Endothelial cell of umbilical vein (primary cell): ENCODE measurements around the gene COL18A1. TPM values are rescaled to one million over a fixed set of nuclear protein-coding genes. Genes with fewer than 3 reads are reported as not detected.
A peak's percentile ranks its signal among the peaks of the same experiment; 100 is the strongest.

ENCODE experiments used
- BruUV-seq: library from RNA; stranded (reverse); fragments of 400-500 nt; replicated peaks from 2 replicates; lab custom pipeline; 2021; lab: Mats Ljungman, UMichigan
- CTCF ChIA-PET: fragments of 300-600, 350-600 bp; sonication (Branson Sonifier 250); formaldehyde crosslinking; loops from one replicate; lab custom pipeline; 2021; ENCODE audit warnings: antibody characterized with exemption, inconsistent platforms; lab: Charles Lee
- POLR2A ChIA-PET: fragments of 300-600, 350-600 bp; sonication (Branson Sonifier 250); formaldehyde crosslinking; loops from one replicate; lab custom pipeline; 2021; ENCODE audit warnings: antibody characterized with exemption, inconsistent platforms; lab: Charles Lee
- DNase-seq: peaks from one replicate; pipeline ENCODE4 v3.0.0-alpha.2; 2011; ENCODE audit warnings: low read depth, low spot score
- FAIRE-seq: peaks from 2 replicates; lab custom pipeline; 2011; peaks lifted over from hg19 to GRCh38; lab: Jason Lieb, UNC
- H2AFZ ChIP-seq: 2 replicates; pipeline ENCODE4 v1.6.0; 2012; ENCODE audit warnings: low read depth, low read length, control low read depth, inconsistent platforms
- H3K27ac ChIP-seq: 2 replicates; pipeline ENCODE4 v1.5.1; 2011; ENCODE audit warnings: low read depth, mild to moderate bottlenecking, control low read depth, low read length, moderate library complexity; ENCODE audit not compliant: insufficient read depth
- H3K27me3 ChIP-seq, 2 experiments: 2 replicates each; pipeline versions ENCODE4 v1.6.0 to v1.6.1; 2011; ENCODE audit warnings: low read length in 2 of 2, mixed read lengths in 1 of 2; ENCODE audit not compliant: control insufficient read depth in 2 of 2, insufficient read depth in 2 of 2
- H3K36me3 ChIP-seq, 2 experiments: 2 replicates in 1 of 2; 3 replicates in 1 of 2; pipeline ENCODE4 v1.5.1; 2011; ENCODE audit warnings: low read length in 2 of 2, mild to moderate bottlenecking in 1 of 2, moderate library complexity in 1 of 2; ENCODE audit not compliant: control insufficient read depth in 2 of 2, insufficient read depth in 2 of 2; ENCODE audit errors: extremely low read depth in 1 of 2
- H3K4me1 ChIP-seq: 3 replicates; pipeline ENCODE4 v1.5.1; 2011; ENCODE audit warnings: mild to moderate bottlenecking, low read length; ENCODE audit not compliant: control insufficient read depth, insufficient read depth; ENCODE audit errors: extremely low read depth
- H3K4me2 ChIP-seq: 2 replicates; pipeline ENCODE4 v1.6.1; 2011; ENCODE audit warnings: low read length, control low read depth, mixed read lengths; ENCODE audit not compliant: insufficient read depth
- H3K4me3 ChIP-seq, 3 experiments: fragments of 200-600 bp in 1 of 3; sonication (generic), shearing (Covaris generic) in 1 of 3; replicated peaks in 1 of 3; 2 replicates each; pipeline ENCODE4 v1.5.1; 2011 to 2016; ENCODE audit warnings: control low read depth in 3 of 3, low read length in 3 of 3, mild to moderate bottlenecking in 2 of 3, inconsistent platforms in 1 of 3, low read depth in 1 of 3, moderate library complexity in 1 of 3; ENCODE audit not compliant: insufficient read depth in 1 of 3
- H3K79me2 ChIP-seq: 2 replicates; pipeline ENCODE4 v1.6.0; 2012; ENCODE audit warnings: low read length, inconsistent platforms; ENCODE audit not compliant: control insufficient read depth, insufficient read depth
- H3K9ac ChIP-seq: replicated peaks from 2 replicates; pipeline ENCODE3; 2011; ENCODE audit warnings: low read length, control low read depth; ENCODE audit not compliant: insufficient read depth; ENCODE audit errors: extremely low read depth
- H3K9me1 ChIP-seq: replicated peaks from 3 replicates; pipeline ENCODE4 v1.6.0; 2011; ENCODE audit warnings: mild to moderate bottlenecking, low read length; ENCODE audit not compliant: control insufficient read depth, insufficient read depth; ENCODE audit errors: extremely low read depth
- H3K9me3 ChIP-seq: replicated peaks from 2 replicates; pipeline ENCODE4 v1.5.1; 2012; ENCODE audit warnings: low read length, inconsistent platforms; ENCODE audit not compliant: control insufficient read depth, insufficient read depth
- H4K20me1 ChIP-seq: replicated peaks from 2 replicates; pipeline ENCODE3; 2011; ENCODE audit warnings: mild to moderate bottlenecking, low read length; ENCODE audit not compliant: control insufficient read depth, insufficient read depth; ENCODE audit errors: extremely low read depth
- GATA2 ChIP-seq: IDR thresholded peaks from 2 replicates; pipeline ENCODE4 v1.7.0; 2011; ENCODE audit warnings: low read depth, mild to moderate bottlenecking, moderate library complexity, mixed read lengths, low read length; ENCODE audit not compliant: insufficient read length, insufficient read depth
- POLR2A ChIP-seq: IDR thresholded peaks from 2 replicates; pipeline ENCODE4 v1.6.1; 2012; ENCODE audit warnings: low read depth, mild to moderate bottlenecking, control low read depth, low read length
- POLR2AphosphoS5 ChIP-seq: IDR thresholded peaks from 2 replicates; pipeline ENCODE4 v1.6.1; 2012; ENCODE audit warnings: low read depth, mild to moderate bottlenecking, control low read depth, low read length, moderate library complexity; ENCODE audit not compliant: insufficient read depth
- dilution Hi-C: fragments of 300-500 bp; cut with MboI; formaldehyde crosslinking; loops from one replicate; pipeline ENCODE4 v1.15.0; 2019; ENCODE audit warnings: low sequenced_read_pairs; ENCODE audit not compliant: extremely low pct_ligation_motif_present
- intact Hi-C: fragments of 100-400 bp; cut with micrococcal nuclease; formaldehyde crosslinking; loops from one replicate; pipeline ENCODE4 v1.10.0; 2022
- polyA plus RNA-seq, 4 experiments: library from polyadenylated mRNA; depleted of rRNA in 3 of 4; stranded (reverse) in 3 of 4; unstranded in 1 of 4; fragments of >200 nt; gene quantifications; 2 replicates each; pipeline versions ENCODE4 v1.2.1 to v1.2.3, GENCODE V29; 2011 to 2012; ENCODE audit warnings: missing spikeins in 1 of 4
- total RNA-seq: library from RNA; stranded (reverse); gene quantifications from 2 replicates; pipeline ENCODE4 v1.2.3, GENCODE V29; 2021
- TF ChIP-seq, protein P1 (sequence below), 2 donors: IDR thresholded peaks; 1 replicate in 1 of 2; 2 replicates in 1 of 2; pipeline ENCODE4 v1.5.1; 2011; ENCODE audit warnings: low read length in 2 of 2, mild to moderate bottlenecking in 2 of 2, moderate library complexity in 2 of 2, control low read depth in 1 of 2, inconsistent platforms in 1 of 2, low read depth in 1 of 2; ENCODE audit not compliant: insufficient read depth in 1 of 2; ENCODE audit errors: extremely low read depth in 1 of 2

COL18A1 gene
- total and polyA plus RNA-seq, 2 donors (not counting 3 experiments of a cell fraction or from before 2014, with no cell fraction given) = 198 to 252 TPM

DNA sequence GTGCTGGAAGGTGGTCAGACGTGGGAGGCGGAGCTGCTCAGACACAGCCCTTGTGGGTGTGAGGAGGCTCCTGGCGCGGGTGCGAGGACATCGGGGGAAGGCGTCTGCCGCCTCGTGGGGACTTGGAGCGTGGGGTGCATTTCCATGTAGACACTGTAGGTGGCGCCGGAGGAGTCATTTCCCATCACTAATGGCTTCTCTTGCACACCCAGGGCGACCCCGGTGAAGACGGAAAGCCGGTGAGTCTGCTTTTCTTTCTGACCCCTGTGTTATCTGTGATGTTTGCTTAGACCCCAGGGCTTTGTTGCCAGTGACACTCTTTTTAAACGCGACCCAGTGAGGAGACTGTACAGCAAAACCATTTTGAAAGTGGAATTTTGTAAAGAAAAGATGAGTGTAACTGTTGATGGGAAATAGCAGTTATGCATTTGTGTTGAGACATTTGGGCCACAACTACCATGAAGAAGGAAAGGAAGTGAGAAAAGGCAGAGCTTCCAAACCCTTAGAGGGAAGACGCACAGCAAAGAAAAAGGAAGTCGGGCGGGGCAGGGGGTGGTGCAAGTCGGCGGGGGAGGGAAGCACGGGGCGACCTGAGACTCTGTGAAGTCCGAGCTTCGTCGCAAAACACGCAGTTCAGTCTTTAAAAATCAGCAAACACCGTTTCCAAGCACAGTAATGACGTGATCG, 73.3 kb downstream of the COL18A1 start:
- Histone ChIP-seq H2AFZ (no peak overlapping the region), H4K20me1 (no peaks in the 10 kb centered on the region), H3K27me3 (no peaks in the 10 kb centered on the region), H3K9me1 (no peaks in the 10 kb centered on the region), H3K79me2 (peaks cover 6% of the 10 kb centered on the region), H3K9ac (no peak overlapping the region), H3K4me1 (peaks cover 6% of the 10 kb centered on the region), H3K36me3 (peaks cover 3 to 45% of the 10 kb centered on the region in 2 experiments), H3K9me3 (no peaks in the 10 kb centered on the region), H3K4me2 (no peak overlapping the region), H3K4me3 (no peak overlapping the region), H3K27ac (peak overlapping the region; percentile 46)
- dilution Hi-C loops (no loop called here), intact Hi-C loops (loop anchor here (1.0 to 10.0 kb wide), 3 partner anchors 57 to 342 kb away; no protein-coding TSS in a partner anchor)
- TF ChIP-seq, protein P1, sequence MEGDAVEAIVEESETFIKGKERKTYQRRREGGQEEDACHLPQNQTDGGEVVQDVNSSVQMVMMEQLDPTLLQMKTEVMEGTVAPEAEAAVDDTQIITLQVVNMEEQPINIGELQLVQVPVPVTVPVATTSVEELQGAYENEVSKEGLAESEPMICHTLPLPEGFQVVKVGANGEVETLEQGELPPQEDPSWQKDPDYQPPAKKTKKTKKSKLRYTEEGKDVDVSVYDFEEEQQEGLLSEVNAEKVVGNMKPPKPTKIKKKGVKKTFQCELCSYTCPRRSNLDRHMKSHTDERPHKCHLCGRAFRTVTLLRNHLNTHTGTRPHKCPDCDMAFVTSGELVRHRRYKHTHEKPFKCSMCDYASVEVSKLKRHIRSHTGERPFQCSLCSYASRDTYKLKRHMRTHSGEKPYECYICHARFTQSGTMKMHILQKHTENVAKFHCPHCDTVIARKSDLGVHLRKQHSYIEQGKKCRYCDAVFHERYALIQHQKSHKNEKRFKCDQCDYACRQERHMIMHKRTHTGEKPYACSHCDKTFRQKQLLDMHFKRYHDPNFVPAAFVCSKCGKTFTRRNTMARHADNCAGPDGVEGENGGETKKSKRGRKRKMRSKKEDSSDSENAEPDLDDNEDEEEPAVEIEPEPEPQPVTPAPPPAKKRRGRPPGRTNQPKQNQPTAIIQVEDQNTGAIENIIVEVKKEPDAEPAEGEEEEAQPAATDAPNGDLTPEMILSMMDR (IDR thresholded peaks at IDR 0.05; ENCODE audit: extremely low read depth in 1 of 2, insufficient read depth in 1 of 2, low read depth in 1 of 2, low read length in 2 of 2) = peak; percentile 83 to 91
- TF ChIP-seq POLR2AphosphoS5 = no peak
- no peak for TF ChIP-seq GATA2
- TF ChIP-seq POLR2A = no peak
- POLR2A ChIA-PET = no interaction called here
- BruUV-seq = no TSS peak
- FAIRE-seq = peak; percentile 89
- peak; percentile 65 for DNase-seq
- CTCF ChIA-PET = interaction anchor here (0.7 kb wide), 1 partner anchor 185 kb away, joined by 3 read pairs; no protein-coding TSS in a partner anchor
